Inflammatory macrophage (primary cell): ENCODE results near the gene ABLIM1.

Experiments used
- DNase-seq, 2 donors: peaks; one replicate each; pipeline ENCODE4 v3.0.0-alpha.2; 2020 to 2022

The ABLIM1 gene

DNA sequence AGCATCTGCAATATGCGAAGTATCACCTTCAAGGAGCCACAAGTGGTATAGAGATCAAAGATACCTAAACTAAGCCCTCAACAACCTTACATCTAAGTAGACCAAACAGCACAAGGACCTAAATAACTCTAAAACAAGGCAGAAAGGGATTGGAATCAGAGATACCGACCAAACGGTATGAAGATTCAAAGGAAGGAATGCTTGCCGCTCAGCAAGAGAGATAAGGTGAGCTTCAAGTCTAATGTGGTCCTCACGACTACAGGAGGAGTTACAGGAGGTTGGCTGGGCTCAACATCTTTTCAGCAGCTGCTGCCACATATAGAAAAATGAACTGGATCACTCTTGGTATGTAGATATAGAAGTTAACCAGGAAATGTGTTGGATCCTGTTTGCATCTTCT, 11.6 kb downstream of the ABLIM1 start:
- DNase-seq = no peak

DNA sequence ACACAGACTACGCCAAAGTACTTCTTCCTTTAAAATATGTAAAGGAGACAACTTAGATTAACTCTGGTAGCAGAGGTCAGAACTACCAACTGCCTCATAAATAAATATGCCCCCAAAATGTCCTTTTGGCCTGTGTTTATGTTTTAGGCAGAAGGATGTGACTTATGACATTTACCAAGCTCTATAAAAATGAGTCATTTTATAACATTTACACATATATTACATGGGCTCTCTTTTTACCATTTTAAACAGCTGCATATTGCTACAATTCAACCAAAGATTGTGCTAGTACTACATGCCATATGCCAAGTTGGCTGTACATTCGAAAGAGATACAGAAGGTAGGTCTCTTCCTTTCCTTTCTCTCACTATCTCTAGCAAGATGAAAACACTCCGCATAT, 12.4 kb downstream of the ABLIM1 start:
- no peak for DNase-seq

DNA sequence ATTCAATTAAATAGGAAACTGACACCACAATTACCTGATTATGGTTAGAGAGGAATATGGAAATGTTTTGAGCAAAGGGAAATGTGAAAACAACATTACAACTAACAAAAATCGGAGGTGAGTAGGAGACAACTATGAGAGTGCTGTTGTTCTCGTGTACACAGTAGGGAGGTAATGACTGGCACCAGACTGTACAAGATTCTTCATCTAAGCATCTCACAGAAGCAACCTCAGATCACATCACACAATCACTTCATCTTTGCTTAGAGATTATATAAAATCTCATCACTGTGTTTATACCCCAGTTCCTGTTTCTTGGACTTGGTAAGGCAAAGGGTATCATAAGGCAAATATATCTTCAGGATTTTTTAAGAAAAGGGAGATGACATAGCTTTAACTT, 14.9 kb downstream of the ABLIM1 start:
- DNase-seq = no peak

DNA sequence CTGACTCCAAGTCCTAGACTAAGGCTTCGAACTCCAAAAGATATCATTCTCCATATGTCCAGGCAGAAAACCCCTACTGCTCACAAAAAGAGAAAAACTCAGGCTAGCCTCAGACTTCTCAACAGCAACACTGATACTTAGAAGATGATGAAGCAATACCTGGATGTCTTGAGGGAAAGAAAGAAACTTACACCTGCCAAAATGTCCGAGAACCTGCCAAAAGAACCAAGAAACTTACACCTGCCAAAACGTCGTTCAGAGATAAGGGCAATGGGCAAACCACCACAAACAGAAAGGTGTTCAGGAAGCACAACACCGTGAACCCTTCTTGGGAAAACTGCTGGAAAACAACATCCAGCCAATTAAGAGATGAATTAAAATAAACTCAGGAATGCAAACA, 15.3 kb downstream of the ABLIM1 start:
- DNase-seq = no peak

DNA sequence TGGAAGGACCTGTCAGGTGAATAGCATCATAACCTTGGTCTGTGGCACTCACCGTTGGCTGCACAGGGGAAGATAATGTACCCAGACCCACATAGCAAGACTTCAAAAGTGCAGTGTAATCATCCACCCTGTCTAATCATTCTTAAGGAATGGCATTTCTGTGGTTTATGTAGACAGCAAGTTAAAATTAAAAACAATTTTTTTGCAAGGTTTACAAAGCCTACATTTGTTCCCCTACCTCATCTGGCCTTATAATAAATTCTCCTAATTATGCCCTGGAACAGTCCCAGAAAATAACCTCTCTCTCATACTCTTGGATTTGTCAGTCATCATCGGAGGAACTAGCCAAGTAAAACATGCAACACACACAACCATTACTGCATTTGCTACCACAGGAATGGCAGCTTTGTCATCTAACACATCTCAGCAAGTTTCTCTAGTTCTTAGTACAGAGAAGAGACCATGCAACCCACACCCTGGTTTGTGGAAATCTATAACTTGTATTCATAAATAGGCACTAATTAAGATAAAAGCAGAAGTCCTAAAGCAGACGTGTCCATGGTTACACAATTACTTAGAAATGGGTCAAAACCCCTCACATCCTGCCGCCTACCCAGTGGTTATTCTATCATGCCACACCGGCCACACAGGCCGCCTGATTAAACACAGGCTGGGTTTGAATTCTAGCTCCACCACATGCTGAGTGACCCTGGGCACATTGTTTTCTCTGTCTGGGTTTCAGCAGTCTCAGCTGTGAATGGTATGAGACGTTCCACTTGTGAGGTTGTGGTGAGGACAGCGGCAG, 19.1 kb downstream of the ABLIM1 start:
- DNase-seq = peak; percentile 71 to 77

DNA sequence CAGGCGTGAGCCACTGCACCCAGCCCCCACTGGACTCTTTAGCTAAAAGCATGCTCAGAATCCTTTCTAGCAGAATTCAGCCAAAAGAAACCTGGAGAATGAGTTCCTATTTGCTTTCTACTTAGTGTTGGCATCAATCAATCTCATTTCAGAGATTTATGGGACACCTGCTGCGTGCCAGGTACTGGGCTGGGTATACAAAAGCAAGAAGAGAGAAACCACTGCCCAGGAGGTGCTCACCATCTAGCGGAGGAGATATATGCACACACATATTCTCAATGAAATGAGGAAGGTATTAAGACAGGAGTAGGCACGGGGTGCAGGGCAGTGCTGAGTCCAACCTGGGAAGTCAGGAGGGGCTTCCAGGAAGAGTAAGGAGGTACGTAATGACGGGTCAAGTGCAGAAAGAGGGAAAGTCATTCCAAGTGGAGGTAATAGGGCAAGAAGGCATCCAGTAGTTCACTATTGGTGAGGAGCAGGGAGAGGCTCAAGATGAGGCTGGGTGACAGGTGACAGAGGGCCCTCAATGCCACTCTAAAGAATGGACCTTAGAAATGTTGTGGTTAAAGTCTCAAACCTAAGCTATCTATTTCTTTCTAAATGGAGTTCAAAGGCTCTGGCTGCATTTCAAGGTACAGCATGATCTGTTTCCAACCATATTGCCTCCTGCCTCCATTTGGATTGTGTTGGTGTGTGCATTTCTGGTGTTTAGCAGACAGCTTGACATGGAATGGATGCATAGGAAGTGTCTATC, 22.1 kb downstream of the ABLIM1 start:
- no peak for DNase-seq

DNA sequence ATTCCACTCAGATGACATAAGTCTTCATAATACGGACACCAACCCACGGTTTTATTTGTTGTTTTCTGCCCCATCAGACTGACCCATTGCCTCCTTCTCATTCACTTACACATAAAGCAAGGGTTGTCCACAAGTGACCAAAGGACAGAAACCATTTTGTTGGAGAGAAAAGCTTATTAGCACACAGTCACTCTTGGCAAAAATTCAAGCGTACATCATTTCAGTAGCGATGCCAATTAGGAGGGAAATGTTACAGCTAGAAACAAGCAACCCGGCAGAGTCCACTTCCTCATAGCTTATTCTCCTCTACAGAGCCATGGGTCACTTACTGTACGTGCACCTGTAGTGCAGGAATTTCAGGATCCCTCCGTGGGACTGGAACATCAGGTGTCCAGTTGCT, 23.0 kb downstream of the ABLIM1 start:
- no peak for DNase-seq

DNA sequence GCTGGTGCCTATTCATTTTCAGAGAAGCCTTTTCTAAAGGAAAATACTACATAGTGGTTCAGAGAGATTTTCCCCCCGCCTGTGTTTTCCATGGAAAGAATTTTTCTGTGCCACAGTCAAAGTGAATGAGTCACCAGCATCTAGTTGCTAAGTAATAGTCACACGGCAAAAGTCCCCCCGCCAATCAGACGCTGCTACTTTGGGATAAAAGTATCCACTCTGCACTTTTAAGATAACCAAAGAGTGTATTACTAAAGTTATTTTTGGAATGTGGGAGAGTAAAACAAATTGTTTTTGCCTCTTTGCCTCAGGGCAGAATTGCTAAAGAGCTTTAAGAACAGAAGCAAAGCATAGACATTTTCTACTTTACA, 23.5 kb downstream of the ABLIM1 start:
- peak in 1 of 2 donors; percentile 20 for DNase-seq

DNA sequence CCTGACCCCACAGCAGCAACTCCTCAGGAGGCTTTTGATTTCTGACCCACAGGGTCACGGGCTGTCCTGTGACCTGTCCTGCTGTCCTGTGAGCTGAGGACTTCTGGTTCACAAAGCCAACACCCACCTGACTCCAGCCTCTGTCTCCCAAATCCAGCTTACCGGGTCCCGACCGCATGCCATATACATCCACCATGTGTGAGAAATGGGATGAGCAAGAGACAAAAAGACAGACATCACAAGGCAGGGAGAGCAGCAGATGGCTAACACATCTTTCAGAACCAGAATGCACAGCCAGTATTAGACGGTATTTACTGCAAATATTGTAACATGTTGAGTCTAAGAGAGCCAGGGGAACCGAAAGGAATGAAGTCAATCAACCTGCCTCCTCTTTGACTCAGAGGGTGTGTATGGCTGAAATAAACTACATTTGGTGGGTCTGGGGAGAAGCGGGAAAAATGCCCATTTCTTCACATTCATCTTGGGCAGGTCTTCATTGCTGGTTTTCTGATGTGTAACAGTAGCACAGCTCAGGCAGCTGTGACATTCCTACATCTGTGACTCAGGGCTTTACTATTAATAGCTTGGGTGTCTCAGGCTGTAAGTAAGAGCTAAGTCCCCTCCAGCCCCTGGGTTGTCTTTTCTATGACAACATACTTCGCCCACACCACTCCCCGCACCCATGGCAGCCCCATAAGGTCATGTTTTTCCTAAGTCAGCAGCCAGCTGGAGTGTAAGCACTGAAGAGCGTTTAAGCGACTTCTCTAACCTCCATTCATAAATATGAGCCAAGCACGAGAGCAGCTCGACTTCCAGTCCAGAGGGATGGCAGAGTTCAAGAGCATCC, 25.0 kb downstream of the ABLIM1 start:
- peak; percentile 48 to 54 for DNase-seq

DNA sequence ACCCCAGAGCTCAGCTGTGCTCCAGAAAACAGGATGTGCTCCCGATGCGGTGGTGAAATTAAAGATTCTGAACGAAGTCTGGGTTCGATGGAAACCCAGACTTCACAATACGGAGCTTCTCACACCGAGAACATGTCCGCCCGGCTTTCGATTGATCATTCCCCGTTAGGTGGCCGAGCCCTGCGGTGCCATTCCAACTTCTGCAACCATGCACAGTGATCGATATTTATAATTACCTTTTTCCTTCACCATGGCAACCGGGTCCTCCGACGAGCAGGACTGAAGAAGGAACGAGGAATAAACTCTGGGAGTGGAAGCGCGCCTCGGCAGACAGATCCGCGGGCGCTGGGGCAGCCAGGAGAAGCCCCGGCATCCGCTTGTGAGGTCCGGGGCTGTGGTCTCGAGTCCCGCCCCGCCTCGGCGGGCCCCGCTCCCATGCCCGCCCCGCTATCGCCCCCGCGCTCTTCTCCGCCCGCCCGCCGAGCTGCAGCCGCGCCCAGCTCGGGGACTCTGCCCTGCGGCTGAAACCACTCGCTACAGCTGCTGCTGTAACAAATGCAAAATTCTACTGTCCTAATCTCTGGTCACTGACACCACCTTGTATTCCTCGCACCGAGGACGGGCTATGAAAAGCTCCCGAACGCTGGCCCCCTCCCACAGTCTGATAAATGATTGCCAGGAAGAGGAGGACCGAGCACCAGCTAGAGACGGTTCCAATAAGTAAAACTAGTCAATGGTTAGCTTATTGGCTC, 26.2 kb downstream of the ABLIM1 start:
- peak in 1 of 2 donors; percentile 6 for DNase-seq

DNA sequence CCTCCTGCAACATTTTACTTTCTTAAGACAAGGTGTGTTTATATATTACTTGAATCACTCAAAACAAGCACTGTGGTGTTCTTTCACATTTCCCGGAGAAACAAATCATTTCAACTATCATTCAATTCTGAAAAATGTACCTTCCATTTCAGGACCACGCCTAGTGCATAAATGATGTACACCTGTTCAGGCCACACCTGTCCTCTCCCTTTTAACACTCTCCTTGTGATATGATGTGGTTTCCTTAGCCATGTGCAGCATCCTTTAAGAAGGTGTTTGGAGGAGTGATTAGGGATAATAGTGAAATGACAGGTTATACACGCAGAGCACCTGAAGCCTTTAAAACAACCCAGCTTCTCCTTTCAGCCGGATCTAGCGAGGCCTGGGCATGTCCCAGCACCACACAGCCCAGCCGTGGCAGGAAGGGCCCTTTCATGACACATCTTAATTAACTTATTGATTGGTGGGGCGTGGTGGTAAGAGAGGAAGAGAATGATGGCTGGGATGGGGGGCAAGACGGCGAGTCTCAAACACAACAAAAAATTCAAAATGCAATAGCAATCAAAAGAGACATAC, 26.9 kb downstream of the ABLIM1 start:
- no peak for DNase-seq

DNA sequence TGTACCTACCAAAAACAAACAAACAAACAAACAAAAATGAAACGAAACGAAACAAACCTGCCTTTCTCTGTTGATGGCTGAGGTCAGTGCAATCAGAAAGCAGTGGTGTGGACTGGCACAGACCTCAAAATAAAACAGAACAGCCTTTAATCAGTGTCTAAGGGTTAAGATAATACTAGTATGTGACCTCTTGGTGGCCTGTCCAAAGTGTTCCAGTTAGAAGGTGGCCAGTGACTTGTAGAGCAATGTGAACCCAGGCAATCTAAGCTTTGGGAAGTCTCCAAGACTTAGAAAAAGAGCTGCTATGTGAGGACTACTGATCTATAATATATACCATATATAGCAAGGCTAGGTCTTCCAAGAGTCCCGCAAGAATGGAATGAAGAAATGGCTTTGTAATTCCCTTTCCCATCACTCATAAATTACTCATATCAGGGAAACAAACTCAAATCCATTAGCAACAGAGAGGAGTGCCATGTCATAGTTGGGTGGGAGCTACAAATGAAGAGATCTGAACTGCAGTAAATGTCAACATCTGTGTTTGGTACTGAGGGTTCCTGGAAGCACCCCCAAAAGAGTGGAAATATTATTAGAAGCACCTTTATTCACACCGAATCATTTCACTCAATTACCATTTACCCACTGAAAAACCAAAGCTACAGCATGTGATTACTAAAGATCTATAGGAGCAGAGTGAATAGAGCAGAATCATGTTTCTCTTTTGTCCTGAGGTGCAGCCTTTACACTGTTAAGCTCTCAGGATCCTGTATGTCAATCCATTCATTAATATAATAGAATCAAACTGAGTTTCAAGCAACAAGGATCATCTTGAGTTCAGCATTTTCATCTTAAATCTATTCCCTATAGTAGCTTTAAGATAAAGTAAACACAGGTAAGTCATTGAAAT, 28.0 kb downstream of the ABLIM1 start:
- no peak for DNase-seq

DNA sequence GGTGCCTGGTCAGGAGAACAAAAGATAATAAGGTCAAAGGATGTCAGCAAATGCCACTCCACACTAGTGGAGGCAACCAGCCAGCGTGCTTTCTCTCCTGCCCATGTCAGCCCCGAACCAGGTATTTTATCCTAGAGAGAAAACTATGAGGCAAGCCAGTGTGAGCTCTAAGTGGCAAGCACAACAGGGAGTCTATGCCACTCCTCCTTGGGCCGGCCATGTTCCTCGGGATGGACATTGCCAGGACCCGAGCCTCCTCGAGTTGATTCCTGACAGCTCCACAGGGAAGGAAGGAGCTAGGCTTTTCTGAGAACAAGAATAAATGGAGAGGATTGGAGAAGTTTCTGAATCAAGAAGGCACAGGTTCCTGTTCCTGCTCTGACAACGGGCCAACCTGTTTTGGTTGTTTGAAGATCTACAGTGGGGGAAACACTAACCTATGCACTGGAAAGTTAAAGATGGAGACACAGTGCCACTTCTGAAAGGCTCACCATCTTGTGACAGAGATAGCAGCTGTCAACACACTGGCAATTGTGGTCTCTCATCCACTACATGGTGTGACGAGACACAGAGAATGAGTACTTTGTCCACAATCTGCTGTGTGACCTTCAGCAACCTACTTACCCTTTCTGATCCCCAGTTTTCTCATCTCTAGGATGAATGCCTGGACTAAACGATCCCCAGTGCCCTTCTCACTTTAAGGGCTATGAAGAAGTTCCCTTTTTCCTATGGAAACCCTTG, 28.8 kb downstream of the ABLIM1 start:
- no peak for DNase-seq

DNA sequence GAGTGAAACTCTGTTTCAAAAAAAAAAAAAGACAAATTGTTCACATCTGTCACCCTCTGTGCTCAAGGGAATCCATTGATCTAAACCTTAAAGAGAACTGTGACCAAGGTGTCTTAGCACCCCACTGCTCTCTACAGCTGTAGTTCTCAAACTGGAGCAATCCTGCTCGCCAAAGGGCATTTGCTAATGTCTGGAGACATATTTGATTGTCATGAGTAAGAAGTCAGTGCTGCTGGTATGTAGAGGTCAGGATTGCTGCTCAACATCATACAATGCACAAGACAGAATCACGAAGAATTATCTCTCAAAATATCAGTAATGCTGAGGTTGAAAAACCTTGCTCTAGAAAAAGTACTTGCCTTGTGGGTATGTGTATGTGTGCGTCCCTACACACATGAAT, 30.0 kb downstream of the ABLIM1 start:
- no peak for DNase-seq

DNA sequence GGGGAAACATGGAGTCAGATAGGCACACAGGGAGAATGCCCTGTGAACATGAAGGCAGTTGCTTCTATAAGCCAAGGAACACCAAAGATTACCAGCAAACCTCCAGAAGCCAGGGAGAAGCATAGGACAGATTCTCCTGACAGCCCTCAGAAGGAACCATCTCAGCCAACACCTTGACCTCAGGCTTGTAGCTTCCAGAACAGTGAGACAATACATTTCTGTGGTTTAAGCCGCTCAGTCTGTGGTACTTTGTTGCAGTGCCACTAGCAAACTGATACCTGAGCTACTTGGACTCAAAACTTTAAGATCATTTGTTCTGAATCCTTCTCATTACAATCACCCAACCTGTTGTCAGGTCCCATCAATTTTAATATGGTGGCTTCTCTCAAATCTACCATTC, 31.2 kb downstream of the ABLIM1 start:
- DNase-seq = no peak

DNA sequence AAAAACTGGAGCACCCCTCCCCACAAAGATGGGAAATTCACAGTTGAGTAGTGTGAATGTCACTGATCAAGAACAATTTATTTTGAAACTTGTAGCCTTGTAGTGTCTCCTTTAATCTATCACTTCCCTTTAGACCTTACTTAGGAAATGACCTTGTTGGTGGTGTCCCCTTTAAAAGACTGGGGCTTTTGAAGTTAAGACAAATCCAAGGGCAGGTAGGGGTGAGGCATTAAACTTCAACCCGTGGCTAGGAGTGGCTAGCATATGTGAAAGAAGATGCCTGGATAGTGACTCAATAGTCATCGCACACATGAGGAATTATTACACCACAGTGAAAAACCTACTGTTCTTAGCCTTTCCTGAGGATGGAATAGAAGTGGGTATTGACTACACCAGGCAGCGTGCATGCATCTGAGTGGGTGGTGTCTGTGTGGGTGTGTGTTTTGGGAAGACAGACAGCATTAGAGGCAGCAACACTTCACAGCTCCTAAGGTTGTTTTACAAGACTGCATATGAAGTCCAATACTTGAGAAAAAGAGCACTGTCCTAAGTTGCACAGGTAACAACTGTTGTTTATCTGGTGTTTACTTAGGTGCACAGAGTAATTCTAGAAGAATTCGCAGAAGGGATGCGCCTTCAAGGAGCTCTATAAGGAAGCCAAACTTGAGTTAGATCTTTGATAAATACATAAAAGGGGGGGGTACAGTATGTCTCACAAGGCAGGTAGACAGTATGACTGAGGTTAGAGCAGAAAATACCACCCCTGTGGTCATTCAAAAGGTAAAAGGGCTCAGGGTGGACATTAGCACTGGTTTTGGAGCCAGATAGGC, 32.9 kb downstream of the ABLIM1 start:
- DNase-seq = peak; percentile 26 to 56

DNA sequence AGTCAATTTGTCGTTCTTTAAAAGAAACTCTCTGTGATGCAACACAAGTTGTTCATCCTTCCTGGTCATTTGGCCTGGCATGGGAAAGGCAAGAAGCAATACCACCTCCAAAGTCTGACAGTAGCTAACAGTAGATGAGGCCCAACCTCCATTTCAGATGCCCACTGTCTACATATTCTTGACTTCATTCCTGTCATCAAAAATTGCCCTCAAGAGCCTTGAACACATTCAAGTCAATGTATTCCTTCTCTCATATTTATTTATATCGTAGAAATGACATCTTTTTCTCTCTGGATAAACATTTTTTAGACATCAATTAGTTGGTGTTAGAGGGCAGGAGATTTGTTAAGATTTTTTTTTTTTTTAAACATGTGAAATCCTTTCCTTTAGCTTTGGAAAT, 33.7 kb downstream of the ABLIM1 start:
- no peak for DNase-seq

DNA sequence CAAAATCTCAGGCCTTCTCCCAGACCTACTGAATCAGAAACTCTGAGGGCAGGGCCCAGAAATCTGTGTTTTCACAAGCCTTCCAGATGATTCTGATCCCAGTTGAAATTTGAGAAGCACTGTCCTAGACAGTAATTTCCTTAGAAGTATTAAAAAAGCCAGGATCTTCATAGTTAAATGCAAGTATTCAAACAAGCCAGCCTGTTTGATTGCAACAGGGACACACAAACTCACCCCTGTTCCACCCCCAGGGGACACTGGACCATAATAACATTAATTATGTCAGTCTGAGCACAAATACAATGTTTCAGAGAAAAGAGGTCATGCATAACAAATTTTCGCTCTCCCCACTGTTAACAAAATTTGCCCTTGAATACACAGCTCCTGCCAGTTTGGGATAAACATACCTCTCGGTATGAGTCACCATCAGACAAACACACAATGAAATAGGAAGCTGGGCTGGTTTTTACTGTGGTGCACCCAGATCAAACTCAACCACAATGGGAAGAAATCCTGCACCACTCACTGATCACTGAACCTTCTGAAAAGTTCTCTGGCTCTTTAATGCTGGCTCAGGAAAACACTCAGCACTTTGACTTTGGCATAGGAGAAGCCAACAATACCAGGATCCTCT, 34.3 kb downstream of the ABLIM1 start:
- no peak for DNase-seq

DNA sequence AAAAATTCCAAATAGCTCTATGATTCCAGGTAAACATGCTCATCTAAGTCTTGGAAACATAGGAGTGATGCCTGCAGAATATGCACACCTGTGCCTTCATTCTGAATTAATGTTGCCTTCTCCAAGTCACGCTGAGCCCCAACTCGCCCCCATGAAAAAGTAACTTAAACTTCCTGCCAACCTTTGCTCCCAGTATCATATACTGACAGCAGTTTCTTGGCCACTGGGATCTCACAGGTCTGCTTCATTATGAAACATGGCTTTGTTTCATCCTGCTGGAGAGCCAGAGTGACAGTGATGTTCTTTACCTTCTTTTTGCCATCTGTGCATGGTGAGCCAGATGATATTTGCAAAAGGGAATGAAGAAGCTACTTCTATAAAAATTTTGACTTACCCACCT, 34.9 kb downstream of the ABLIM1 start:
- no peak for DNase-seq
